Brain microvascular endothelial cell (primary cell): Measurements from ENCODE around the gene EFCC1.

ENCODE experiments used
- DNase-seq: peaks from one replicate; pipeline ENCODE4 v3.0.0-alpha.2; 2020
- H3K27ac ChIP-seq: fragments of 250-450 bp; sonication (Bioruptor Pico); 2 replicates; pipeline ENCODE4 v1.5.1; 2020; ENCODE audit warnings: mild to moderate bottlenecking, moderate library complexity
- H3K27me3 ChIP-seq: fragments of 250-450 bp; sonication (Bioruptor Pico); replicated peaks from 2 replicates; pipeline ENCODE4 v1.5.1; 2020; ENCODE audit warnings: mild to moderate bottlenecking
- H3K36me3 ChIP-seq: fragments of 250-450 bp; sonication (Bioruptor Pico); replicated peaks from 2 replicates; pipeline ENCODE4 v1.5.1; 2020; ENCODE audit warnings: mild to moderate bottlenecking
- H3K4me3 ChIP-seq: 2 replicates; pipeline ENCODE4 v1.5.1; 2011; ENCODE audit warnings: low read depth, mild to moderate bottlenecking, control low read depth, low read length, moderate library complexity
- CTCF ChIP-seq: IDR thresholded peaks from 2 replicates; pipeline ENCODE4 v1.5.1; 2011; ENCODE audit warnings: low read depth, mild to moderate bottlenecking, moderate library complexity, low read length, control low read depth, inconsistent platforms; ENCODE audit errors: missing control alignments
- in situ Hi-C: cut with HindIII; loops from 2 replicates; pipeline ENCODE4 v1.10.0; 2017; ENCODE audit warnings: low sequenced_read_pairs, low pct_ligation_motif_present

The EFCC1 gene

GRCh38 chr3:129036222-129037092 lies 35.4 kb downstream of the EFCC1 start:
- no peak overlapping the region for H3K27ac ChIP-seq
- TF ChIP-seq CTCF: no peak
- no peak overlapping the region for H3K4me3 ChIP-seq
- in situ Hi-C loops: no loop called here
- H3K27me3 ChIP-seq: peaks cover 13% of the 10 kb centered on the region
- H3K36me3 ChIP-seq: no peaks in the 10 kb centered on the region
- DNase-seq: no peak

GRCh38 chr3:129037093-129037419 lies 36.0 kb downstream of the EFCC1 start:
- Histone ChIP-seq H3K27me3 (peaks cover 13% of the 10 kb centered on the region), H3K36me3 (no peaks in the 10 kb centered on the region), H3K4me3 (no peak overlapping the region), H3K27ac (no peak overlapping the region)
- in situ Hi-C loops: no loop called here
- no peak for TF ChIP-seq CTCF
- DNase-seq: no peak

GRCh38 chr3:129038121-129038855 lies 37.2 kb downstream of the EFCC1 start:
- in situ Hi-C loops: no loop called here
- Histone ChIP-seq H3K27me3 (peaks cover 13% of the 10 kb centered on the region), H3K27ac (no peak overlapping the region), H3K4me3 (no peak overlapping the region), H3K36me3 (no peaks in the 10 kb centered on the region)
- no peak for DNase-seq
- TF ChIP-seq CTCF: no peak

GRCh38 chr3:129039271-129040038 lies 38.4 kb downstream of the EFCC1 start:
- Histone ChIP-seq H3K27me3 (peaks cover 13% of the 10 kb centered on the region), H3K27ac (no peak overlapping the region), H3K36me3 (no peaks in the 10 kb centered on the region), H3K4me3 (no peak overlapping the region)
- in situ Hi-C loops: no loop called here
- no peak for TF ChIP-seq CTCF
- DNase-seq: no peak

- peaks cover 13% of the 10 kb centered on the region for H3K27me3 ChIP-seq
- DNase-seq: no peak
- TF ChIP-seq CTCF: no peak
- H3K36me3 ChIP-seq: no peaks in the 10 kb centered on the region
- in situ Hi-C loops: no loop called here
- no peak overlapping the region for H3K4me3 ChIP-seq
- no peak overlapping the region for H3K27ac ChIP-seq
Measured at GRCh38 chr3:129040039-129040336, 38.9 kb downstream of the EFCC1 start.
